NT2/D1 (cell line): ENCODE results near the gene FAM124A.

Experiments used
- SUZ12 ChIP-seq: IDR thresholded peaks from 2 replicates; pipeline ENCODE4 v1.6.1; 2011; ENCODE audit not compliant: insufficient read length, insufficient read depth; ENCODE audit errors: extremely low read depth
- YY1 ChIP-seq: IDR thresholded peaks from 2 replicates; pipeline ENCODE4 v1.6.1; 2011; ENCODE audit not compliant: insufficient read length, insufficient read depth
- ZNF274 ChIP-seq: IDR thresholded peaks from 2 replicates; pipeline ENCODE4 v1.6.1; 2011; ENCODE audit warnings: mild to moderate bottlenecking, low read depth, low read length

DNA sequence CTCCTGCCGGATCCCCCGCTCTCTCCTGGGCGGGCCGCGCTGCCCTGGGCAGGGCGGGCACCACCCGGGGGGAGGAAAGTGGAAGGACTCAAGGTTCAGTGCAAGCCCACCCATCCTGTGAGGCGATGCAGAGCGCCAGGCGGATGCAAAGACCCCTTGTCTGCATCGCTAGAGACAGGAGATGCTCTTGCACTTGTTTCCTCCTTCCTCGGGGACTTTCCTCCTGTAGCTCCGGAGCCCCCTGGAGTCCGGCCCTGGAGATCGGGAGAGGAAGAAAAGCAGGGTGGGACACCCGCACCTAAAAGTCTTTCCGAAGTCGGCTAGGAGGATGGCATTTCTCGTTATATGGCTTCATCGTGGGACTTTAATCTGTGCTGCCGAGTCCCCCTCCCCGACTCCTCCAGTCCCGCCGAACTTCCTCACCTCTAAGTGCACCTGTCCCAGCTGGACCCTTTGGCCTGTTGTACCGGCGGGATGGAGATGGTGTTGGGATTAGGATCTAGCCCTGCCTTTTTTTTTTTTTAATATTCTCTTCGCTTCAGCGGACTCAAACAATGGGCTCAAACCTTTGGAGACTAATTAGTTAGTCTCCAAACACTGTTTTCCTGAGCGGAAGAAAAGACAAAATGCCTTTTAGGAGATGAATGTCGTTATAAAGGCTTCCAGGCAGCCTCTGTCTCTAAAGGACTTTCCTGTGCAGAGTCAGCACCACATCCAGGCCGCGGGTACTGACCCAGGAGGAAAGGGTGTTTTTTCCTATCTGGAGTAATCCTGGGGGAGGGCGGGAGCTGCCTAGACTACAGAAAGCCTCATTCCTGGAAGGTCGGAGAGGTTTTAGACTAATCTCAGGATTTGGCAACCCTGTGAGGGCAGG, 725 bp downstream of the FAM124A start:
- TF ChIP-seq YY1 (no peak), ZNF274 (no peak), SUZ12 (no peak)
